Measurements from ENCODE around the gene PCCA.

DNA sequence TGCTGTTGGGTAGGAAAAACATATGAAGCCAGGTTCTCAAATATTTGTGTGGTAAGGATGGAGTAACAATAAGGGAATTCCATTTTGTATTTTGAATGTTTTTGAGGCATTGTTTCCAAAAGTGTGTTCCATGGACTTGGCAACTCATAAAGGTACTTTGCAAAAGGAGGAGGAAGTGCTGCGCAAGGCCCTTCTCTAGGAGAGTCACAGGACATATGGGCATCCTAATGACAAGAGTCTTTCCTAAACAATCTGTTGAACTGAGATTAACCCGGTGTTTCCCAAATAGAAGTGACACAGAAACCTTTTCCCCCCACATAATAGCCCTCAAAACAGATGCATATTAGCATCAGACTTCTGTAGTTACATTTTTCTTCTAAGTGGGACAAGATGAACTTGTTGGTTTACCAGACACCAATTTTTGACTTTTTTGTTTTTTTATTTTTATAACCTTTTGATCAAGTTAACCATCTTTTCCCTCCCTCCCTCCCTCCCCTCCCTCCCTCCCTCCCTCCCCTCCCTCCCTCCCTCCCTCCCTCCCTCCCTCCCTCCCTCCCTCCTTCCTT is 209.3 kb downstream of the PCCA start:
- TF ChIP-seq POLR2A (IDR thresholded peaks at IDR 0.05; ENCODE audit: low read length) (no peak), GATA1 (IDR thresholded peaks at IDR 0.05; ENCODE audit: low read depth, low read length) (no peak)

Data from erythroblast (primary cell).